PC-9 (cell line): Measurements from ENCODE around the gene SHF.

ENCODE experiments used
- EZH2 ChIP-seq: fragments of 200-600 bp; sonication (generic); IDR thresholded peaks from 2 replicates; pipeline ENCODE4 v1.8.0; 2017; ENCODE audit warnings: antibody characterized with exemption, low read depth
- TF ChIP-seq, protein P1 (sequence below): fragments of 200-600 bp; sonication (generic); conservative IDR thresholded peaks from 2 replicates; pipeline ENCODE4 v1.6.1; 2017; ENCODE audit warnings: mixed run types, antibody characterized with exemption, mild to moderate bottlenecking, moderate library complexity

DNA sequence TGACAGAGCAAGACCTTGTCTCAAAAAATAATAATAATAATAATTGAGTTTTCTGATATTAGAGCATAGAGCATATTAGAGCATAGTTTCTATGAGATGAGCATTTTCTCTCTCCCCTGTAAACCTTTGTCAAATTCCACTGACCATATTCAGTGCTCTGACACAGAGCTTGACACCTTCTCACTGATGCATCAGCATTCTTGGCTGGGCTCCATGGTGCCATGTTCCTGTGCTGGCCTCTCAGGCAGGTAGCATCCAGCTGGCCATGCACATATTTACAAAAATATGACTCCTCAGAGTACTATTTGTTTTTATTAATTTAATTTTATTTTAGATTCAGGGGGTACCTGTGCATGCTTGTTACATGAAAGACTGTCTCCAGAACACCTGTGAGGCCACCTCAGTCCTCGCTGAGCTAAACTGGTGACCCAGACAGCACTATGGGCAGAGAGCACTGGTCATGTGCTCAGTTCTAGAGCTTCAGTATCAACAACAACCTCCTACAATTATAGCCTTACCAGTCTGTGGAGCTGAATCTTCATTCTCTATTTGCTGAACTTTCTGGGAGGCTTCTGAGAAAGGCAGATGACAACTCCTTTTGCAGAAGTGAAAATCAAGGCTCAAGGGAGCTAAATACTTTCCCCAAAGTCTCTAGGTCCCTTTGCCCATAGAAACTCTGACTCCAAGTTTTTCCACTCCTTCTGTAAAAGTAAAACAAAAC is 42.6 kb upstream of the SHF start:
- TF ChIP-seq, protein P1, sequence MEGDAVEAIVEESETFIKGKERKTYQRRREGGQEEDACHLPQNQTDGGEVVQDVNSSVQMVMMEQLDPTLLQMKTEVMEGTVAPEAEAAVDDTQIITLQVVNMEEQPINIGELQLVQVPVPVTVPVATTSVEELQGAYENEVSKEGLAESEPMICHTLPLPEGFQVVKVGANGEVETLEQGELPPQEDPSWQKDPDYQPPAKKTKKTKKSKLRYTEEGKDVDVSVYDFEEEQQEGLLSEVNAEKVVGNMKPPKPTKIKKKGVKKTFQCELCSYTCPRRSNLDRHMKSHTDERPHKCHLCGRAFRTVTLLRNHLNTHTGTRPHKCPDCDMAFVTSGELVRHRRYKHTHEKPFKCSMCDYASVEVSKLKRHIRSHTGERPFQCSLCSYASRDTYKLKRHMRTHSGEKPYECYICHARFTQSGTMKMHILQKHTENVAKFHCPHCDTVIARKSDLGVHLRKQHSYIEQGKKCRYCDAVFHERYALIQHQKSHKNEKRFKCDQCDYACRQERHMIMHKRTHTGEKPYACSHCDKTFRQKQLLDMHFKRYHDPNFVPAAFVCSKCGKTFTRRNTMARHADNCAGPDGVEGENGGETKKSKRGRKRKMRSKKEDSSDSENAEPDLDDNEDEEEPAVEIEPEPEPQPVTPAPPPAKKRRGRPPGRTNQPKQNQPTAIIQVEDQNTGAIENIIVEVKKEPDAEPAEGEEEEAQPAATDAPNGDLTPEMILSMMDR, result no peak
- TF ChIP-seq EZH2, result no peak
